H54 (cell line): ENCODE results near the gene NT5DC1.

ENCODE experiments used
- DNase-seq: peaks from one replicate; pipeline ENCODE4 v3.0.0; 2011; ENCODE audit warnings: low spot score, mixed read lengths; ENCODE audit not compliant: insufficient read length
- FAIRE-seq: peaks from 3 replicates; lab custom pipeline; 2011; peaks lifted over from hg19 to GRCh38; lab: Jason Lieb, UNC
- POLR2A ChIP-seq: IDR thresholded peaks from 2 replicates; pipeline ENCODE4 v1.6.1; 2011; ENCODE audit warnings: low read depth, mild to moderate bottlenecking, low read length

Gene NT5DC1

GRCh38 chr6:116265041-116265829, 164.6 kb downstream of the NT5DC1 start:
- DNase-seq (peak; percentile 27), FAIRE-seq (peak; percentile 97)
- TF ChIP-seq POLR2A, result no peak

- TF ChIP-seq POLR2A, result no peak
- no peak for DNase-seq
- FAIRE-seq, result peak; percentile 75
Observed at GRCh38 chr6:116266803-116267202, 166.2 kb downstream of the NT5DC1 start.

DNA sequence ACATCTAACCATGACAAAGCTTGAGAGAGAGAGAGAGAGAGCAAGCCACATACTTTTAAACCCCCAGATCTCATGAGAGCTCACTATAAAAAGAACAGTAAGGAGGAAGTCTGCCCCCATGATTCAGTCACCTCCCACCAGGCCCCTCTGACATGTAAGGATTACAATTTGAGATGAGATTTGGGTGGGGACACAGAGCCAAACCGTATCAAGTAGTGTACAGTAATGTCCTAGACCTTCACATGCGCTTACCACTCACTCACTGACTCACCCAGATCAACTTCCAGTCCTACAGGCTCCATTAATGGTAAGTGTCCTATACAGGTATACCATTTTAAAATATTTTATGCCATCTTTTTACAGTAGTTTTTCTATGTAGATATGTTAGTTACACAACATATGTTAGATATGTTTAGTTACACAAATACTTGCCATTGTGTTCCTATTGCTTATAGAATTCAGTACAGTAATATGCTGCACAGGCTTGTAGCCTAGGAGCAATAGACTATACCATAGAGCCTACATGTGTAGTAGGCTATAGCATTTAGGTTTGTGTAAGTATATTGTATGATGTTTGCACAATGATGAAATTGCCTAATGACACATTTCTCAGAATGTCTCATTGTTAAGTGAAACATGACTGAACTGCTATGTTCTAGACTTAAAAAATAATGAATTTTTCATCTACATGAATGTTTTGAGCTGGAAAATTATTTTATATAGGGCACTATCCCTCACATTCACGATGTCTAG, 167.4 kb downstream of the NT5DC1 start:
- TF ChIP-seq POLR2A, result no peak
- DNase-seq (no peak), FAIRE-seq (no peak)

GRCh38 chr6:116268589-116269293, 168.1 kb downstream of the NT5DC1 start:
- no peak for TF ChIP-seq POLR2A
- DNase-seq, result no peak
- FAIRE-seq, result peak; percentile 78

- no peak for TF ChIP-seq POLR2A
- FAIRE-seq (no peak), DNase-seq (no peak)
Observed at GRCh38 chr6:116271149-116271708, 170.6 kb downstream of the NT5DC1 start.

DNA sequence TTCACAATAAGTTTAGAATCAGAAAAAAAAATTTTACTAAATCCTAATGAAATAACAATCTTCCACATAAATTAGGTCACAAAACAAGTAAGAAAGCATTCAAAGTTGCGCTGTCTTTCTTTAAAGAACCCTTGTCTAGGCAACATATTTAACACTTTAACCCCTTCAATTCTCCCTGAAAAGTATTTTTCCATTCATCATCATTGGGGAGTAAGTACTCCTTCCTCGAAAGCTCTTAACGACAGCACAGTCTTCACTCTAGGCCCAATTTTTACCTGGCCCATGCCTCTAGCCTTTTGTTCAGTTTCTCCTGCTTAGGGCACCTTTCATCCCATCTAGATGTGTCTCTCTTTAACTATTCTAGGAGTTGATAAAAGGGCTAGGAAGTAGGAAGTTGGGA, 176.5 kb downstream of the NT5DC1 start:
- FAIRE-seq, result no peak
- no peak for DNase-seq
- no peak for TF ChIP-seq POLR2A

DNA sequence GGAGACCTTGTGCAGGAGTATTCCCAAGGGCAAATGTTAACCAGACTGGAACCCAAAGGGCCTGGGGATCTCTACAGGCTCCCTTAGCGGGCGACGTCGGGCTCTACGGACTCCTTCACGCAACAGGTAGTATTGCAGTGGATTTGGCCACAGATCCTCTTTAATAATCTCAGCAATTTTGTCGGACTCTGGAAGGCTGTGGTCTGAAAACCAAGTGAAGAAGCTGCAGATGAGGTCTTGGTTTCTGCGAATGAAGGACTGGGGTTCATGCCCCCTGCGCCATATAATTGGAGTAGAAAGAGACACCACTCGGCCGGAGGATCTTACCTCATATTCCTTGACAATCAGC, 177.8 kb downstream of the NT5DC1 start:
- no peak for DNase-seq
- FAIRE-seq, result no peak
- no peak for TF ChIP-seq POLR2A

DNA sequence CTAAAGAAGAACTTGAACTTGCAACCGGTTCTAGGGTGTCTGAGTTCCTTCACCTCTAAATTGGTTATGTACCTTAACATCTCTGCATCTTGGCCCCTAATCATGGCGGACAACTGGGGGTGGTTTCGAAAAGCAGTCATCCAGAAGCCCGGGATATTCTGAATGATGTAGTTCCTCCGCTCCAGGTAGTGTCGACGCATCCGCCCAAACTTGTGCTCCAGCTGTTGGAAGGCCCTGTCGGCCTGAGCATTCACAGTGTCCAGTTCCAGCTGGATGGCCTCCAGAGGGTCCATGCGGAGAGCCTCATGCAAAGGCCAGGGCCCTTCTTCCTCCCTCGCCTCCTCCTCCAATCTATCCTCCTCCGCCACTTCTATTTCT, 178.2 kb downstream of the NT5DC1 start:
- no peak for TF ChIP-seq POLR2A
- DNase-seq (no peak), FAIRE-seq (no peak)

DNA sequence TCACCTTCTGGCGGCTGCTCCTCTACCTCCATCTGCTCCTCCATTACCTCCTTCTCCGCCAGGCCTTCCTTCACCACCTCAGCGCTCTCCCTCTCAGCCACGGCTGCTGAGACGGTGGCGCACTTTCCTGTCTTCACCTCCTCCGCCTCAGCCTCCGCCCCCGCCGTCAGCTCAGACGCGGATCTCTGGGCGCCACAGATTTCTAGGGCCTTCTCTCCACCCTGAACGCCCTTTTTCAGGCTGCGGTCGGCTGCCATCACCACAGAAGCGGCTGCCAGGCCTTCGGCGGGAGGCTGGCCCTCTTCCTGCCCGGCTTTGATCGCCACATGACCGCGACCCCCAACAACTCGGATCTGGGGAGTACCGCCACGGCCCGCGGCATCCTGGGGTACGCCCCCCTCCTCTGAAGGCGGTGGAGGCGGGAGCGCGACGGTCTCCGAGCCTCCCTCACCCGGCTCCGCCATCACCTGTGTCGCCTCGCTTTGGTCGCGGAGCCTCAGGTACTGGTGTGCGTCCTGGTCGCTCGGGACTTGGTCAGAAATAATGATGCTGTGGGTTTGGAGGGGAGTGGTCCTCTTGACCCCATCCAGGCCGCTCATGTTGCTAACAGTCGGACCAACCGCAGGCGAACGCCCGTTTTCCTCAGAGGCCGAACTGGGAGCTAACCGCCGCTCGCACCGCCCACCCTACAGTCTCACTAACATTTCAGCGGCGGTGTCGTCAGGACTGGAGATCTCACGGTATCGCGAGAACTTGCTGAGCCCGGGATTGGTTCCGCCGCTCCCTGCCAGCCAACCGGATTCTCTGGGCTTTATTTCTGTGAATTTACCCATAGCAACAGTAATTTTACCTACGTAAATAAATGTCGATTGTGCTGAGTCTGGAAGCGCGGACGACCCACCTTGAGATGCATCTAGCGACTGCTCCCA, 178.8 kb downstream of the NT5DC1 start, which contains the start of gene TSPYL1:
TSS of gene TSPYL1 (minus strand) at position 699 of the 929 bp plus-strand sequence. CDS start at position 599, 100 bp downstream.
- peak; percentile 49 for DNase-seq

DNA sequence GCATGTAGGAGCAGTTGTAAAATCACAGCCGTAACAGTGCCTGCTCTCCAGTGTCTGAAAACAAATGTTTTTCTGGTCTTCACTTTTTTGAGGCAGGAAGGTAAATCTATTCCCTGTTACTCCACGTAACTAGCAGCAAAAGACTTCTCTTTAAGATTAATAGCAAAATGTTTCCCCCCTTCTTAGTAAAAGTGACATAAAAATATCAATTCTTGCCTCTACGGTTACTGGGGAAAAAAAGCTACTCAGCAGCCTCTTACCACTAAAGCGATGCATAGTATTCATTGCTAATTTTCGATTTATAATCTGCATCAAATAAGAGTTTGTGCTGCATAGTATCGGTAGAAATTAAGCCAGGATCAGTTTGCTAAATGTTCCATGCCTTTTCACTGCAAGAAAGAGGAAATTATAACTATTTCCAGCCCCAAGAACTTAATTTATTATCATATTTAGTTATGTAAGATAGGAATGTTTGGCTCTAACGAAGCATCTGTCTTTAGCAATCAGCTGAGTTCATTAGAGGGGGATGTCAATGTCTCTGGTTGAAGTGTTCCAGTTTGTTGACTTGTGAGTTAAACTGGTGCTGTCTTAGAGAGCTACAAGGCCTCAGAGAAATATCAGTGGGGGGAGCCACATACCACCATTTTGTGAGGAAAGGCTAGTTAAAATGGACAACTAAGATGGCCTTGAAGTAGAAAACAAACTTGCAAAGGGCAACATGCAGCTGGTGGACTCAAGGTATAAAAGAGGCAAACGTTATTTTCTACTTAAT, 179.7 kb downstream of the NT5DC1 start:
- TF ChIP-seq POLR2A, result no peak
- FAIRE-seq, result no peak
- DNase-seq, result no peak

More for the DNA sequence above, 178.8 kb downstream of the NT5DC1 start, which contains the start of gene TSPYL1:
- peak; percentile 58 for FAIRE-seq
- TF ChIP-seq POLR2A, result peak; percentile 87

DNA sequence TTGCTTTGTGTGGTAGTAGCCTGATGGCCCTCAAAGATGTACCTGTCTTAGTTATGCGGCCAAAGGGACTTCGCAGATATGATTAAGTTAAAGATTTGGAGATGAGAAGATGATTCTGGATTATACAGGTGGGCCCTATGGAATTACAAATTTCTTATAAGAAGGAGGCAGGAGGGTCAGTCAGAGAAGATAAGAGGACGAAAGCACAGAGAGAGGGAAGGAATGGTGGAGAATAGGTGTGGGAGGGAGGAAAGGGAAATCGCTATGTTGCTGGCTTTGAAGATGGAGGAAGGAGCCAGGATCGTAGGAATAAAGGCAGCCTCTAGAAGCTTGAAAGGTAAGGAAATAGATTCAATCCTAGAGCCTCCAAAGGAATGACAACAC, 180.3 kb downstream of the NT5DC1 start:
- DNase-seq, result no peak
- TF ChIP-seq POLR2A, result no peak
- FAIRE-seq, result no peak

DNA sequence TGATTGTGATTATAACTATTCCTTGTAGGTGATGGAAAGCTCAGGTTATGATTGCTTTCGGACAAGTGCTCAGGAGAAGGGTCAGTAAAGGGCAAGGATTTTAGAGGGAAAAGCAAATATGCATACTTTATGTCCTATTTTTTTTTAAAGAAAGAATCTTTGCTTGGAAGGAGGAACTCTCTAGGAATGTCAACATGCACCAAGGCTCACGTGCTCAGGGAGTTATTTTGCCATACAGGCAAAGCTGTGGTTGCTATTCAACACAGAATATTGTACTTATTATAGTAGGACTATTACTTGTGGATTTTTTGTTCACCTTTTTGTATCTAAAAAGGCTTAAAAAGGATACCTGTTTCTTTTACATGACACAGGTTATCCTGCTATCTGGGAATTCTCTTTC, 182.0 kb downstream of the NT5DC1 start:
- no peak for DNase-seq
- FAIRE-seq, result no peak
- TF ChIP-seq POLR2A, result no peak
